HepG2 (cell line): ENCODE results near the gene PRR14. TPM values are rescaled to one million over a fixed set of nuclear protein-coding genes. Genes with fewer than 3 reads are reported as not detected.

Experiments used
- AGO2 ChIP-seq: fragments of 200-400 bp; formaldehyde crosslinking; optimal IDR thresholded peaks from 2 replicates; pipeline ENCODE3; 2017; ENCODE audit warnings: mild to moderate bottlenecking, low read depth, low read length, moderate library complexity
- CREM ChIP-seq, 2 experiments: sonication (generic) in 1 of 2; formaldehyde crosslinking in 1 of 2; IDR thresholded peaks; 2 replicates each; pipeline versions ENCODE4 v1.4.0 to v1.6.1; 2016 to 2020; ENCODE audit warnings: antibody characterized with exemption in 1 of 2, mild to moderate bottlenecking in 1 of 2, missing genetic modification reagents in 1 of 2
- FOSL2 ChIP-seq: sonication (generic); formaldehyde crosslinking; IDR thresholded peaks from 2 replicates; pipeline ENCODE4 v1.4.0; 2020; ENCODE audit warnings: missing genetic modification reagents
- GATAD2A ChIP-seq: IDR thresholded peaks from 2 replicates; pipeline ENCODE4 v1.6.1; 2016
- HDAC2 ChIP-seq: sonication (generic); formaldehyde crosslinking; IDR thresholded peaks from 2 replicates; pipeline ENCODE4 v1.4.0; 2020; ENCODE audit warnings: missing genetic modification reagents
- HMGA1 ChIP-seq: sonication (generic); formaldehyde crosslinking; conservative IDR thresholded peaks from 2 replicates; pipeline ENCODE4 v1.4.0; 2020; ENCODE audit warnings: missing genetic modification reagents
- IRF2 ChIP-seq: IDR thresholded peaks from 2 replicates; pipeline ENCODE4 v1.6.1; 2018; ENCODE audit warnings: missing genetic modification reagents, missing compliant biosample characterization
- MIXL1 ChIP-seq: IDR thresholded peaks from 2 replicates; pipeline ENCODE4 v1.6.1; 2016
- MYNN ChIP-seq: sonication (generic); formaldehyde crosslinking; IDR thresholded peaks from 2 replicates; pipeline ENCODE4 v1.4.0; 2020; ENCODE audit warnings: mild to moderate bottlenecking, low read depth, missing genetic modification reagents
- POLR2AphosphoS2 ChIP-seq: IDR thresholded peaks from 2 replicates; pipeline ENCODE4 v1.6.1; 2011; ENCODE audit warnings: low read depth, low read length, improper control_type of control experiment
- RAD21 ChIP-seq: fragments of 450-650 bp; formaldehyde crosslinking; IDR thresholded peaks from 2 replicates; pipeline ENCODE4 v1.5.0; 2020; ENCODE audit warnings: mild to moderate bottlenecking
- SAP130 ChIP-seq: IDR thresholded peaks from 2 replicates; pipeline ENCODE4 v1.6.1; 2016; ENCODE audit warnings: low read depth
- SMC3 ChIP-seq: IDR thresholded peaks from 2 replicates; pipeline ENCODE4 v1.6.1; 2011; ENCODE audit warnings: low read length, improper control_type of control experiment
- SRSF1 ChIP-seq: fragments of 200-400 bp; formaldehyde crosslinking; optimal IDR thresholded peaks from 2 replicates; pipeline ENCODE3; 2017; ENCODE audit warnings: mild to moderate bottlenecking, low read depth, low read length, moderate library complexity
- STAG1 ChIP-seq: sonication (generic); formaldehyde crosslinking; IDR thresholded peaks from 2 replicates; pipeline ENCODE4 v1.4.0; 2020; ENCODE audit warnings: missing genetic modification reagents
- TBX3 ChIP-seq: fragments of 450-650 bp; IDR thresholded peaks from 2 replicates; pipeline ENCODE4 v1.6.1; 2017; ENCODE audit warnings: antibody characterized with exemption, mild to moderate bottlenecking, inconsistent platforms, borderline replicate concordance
- ZFY ChIP-seq: sonication (generic); formaldehyde crosslinking; IDR thresholded peaks from 2 replicates; pipeline ENCODE4 v1.4.0; 2020; ENCODE audit warnings: missing genetic modification reagents
- ZNF12 ChIP-seq: sonication (generic); formaldehyde crosslinking; IDR thresholded peaks from 2 replicates; pipeline ENCODE4 v1.5.0; 2020; ENCODE audit warnings: missing genetic modification reagents
- ZNF296 ChIP-seq: sonication (generic); formaldehyde crosslinking; conservative IDR thresholded peaks from 2 replicates; pipeline ENCODE4 v1.5.0; 2020; ENCODE audit warnings: mild to moderate bottlenecking, missing genetic modification reagents
- ZNF354B ChIP-seq: sonication (generic); formaldehyde crosslinking; IDR thresholded peaks from 2 replicates; pipeline ENCODE4 v1.8.0; 2022; ENCODE audit warnings: mild to moderate bottlenecking, missing genetic modification reagents
- ZNF430 ChIP-seq: sonication (generic); formaldehyde crosslinking; IDR thresholded peaks from 2 replicates; pipeline ENCODE4 v1.9.0; 2021; ENCODE audit warnings: mild to moderate bottlenecking, missing genetic modification reagents
- ZNF460 ChIP-seq: sonication (generic); formaldehyde crosslinking; IDR thresholded peaks from 2 replicates; pipeline ENCODE4 v1.5.1; 2020; ENCODE audit warnings: missing genetic modification reagents, mild to moderate bottlenecking, borderline replicate concordance
- ZNF607 ChIP-seq: sonication (generic); formaldehyde crosslinking; IDR thresholded peaks from 2 replicates; pipeline ENCODE4 v1.5.1; 2020; ENCODE audit warnings: missing genetic modification reagents, mild to moderate bottlenecking, borderline replicate concordance
- polyA plus RNA-seq, 8 experiments: library from polyadenylated mRNA; depleted of rRNA in 3 of 8; stranded (reverse) in 7 of 8; unstranded in 1 of 8; fragments of >200 nt; fragmentation: Illumina TruSeq in 4 of 8; extraction: Trizol in 4 of 8; gene quantifications; 2 replicates each; pipeline versions ENCODE4 v1.2.1 to v1.2.3, GENCODE V29; 2011 to 2016; ENCODE audit warnings: low read depth in 4 of 8, missing spikeins in 1 of 8, mixed read lengths in 1 of 8; ENCODE audit not compliant: insufficient read depth in 1 of 8
- total RNA-seq, 5 experiments: library from RNA; depleted of rRNA; stranded (reverse); fragments of >200 nt; fragmentation: Illumina TruSeq; extraction: Trizol; gene quantifications; 2 replicates each; pipeline ENCODE4 v1.2.3, GENCODE V29; 2016; ENCODE audit warnings: low read depth in 1 of 5
- TF ChIP-seq, protein P1 (sequence below): sonication (generic); formaldehyde crosslinking; IDR thresholded peaks from 2 replicates; pipeline ENCODE4 v1.8.0; 2022; ENCODE audit warnings: missing genetic modification reagents, low read depth, mild to moderate bottlenecking, borderline replicate concordance
- TF ChIP-seq, protein P2 (sequence below): IDR thresholded peaks from 2 replicates; pipeline ENCODE4 v1.6.1; 2018; ENCODE audit warnings: missing genetic modification reagents
- TF ChIP-seq, protein P3 (sequence below): sonication (generic); formaldehyde crosslinking; IDR thresholded peaks from 2 replicates; pipeline ENCODE4 v1.5.0; 2020; ENCODE audit warnings: mild to moderate bottlenecking, low read depth, missing genetic modification reagents, borderline replicate concordance
- TF ChIP-seq, protein P4 (sequence below): sonication (generic); formaldehyde crosslinking; IDR thresholded peaks from 2 replicates; pipeline ENCODE4 v1.5.0; 2020; ENCODE audit warnings: missing genetic modification reagents
- TF ChIP-seq, protein P5 (sequence below): sonication (generic); formaldehyde crosslinking; IDR thresholded peaks from 2 replicates; pipeline ENCODE4 v1.8.1; 2023; ENCODE audit warnings: mild to moderate bottlenecking, missing genetic modification reagents

The PRR14 gene
- total and polyA plus RNA-seq, 2 of the 13 experiments (the other 11 are each of a cell fraction or from before 2014, with no cell fraction given) = 8.4 to 11.0 TPM

DNA sequence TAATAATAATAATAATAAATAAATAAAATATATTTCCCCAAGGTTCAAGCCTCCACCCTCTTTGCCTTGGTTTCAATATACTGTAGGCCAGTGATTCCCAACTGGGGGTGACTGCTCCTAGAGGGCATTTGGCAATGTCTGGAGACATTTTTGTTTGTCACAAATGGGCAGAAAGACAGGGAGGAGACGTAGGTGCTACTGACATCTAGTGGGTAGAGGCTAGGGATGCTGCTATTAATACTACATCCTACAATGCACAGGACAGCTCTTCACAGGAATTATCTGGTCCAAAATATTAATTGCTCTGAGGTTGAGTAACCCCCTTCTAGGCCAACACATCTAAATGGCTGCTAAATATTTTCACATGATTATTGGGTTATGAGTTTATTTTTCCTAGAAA lies 12.8 kb upstream of the PRR14 start (continued):
- TF ChIP-seq, protein P1, sequence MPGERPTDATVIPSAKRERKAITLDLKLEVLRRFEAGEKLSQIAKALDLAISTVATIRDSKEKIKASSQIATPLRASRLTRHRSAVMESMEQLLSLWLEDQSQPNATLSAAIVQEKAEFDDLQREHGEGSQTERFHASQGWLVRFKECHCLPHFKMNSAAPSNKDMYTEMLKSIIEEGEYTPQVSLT (CRISPR knock-in tag) = no peak
- TF ChIP-seq POLR2AphosphoS2 (no peak), ZNF12 (no peak), FOSL2 (no peak), SRSF1 (no peak), ZNF354B (CRISPR knock-in tag) (no peak), SMC3 (peak; percentile 78), ZFY (CRISPR knock-in tag) (no peak), RAD21 (CRISPR knock-in tag) (peak; percentile 68), HDAC2 (CRISPR knock-in tag) (peak; percentile 23; the same call in 1 of the 2 replicates), CREM (IDR thresholded peaks at IDR 0.05) (no peak), CREM (CRISPR knock-in tag; IDR thresholded peaks at IDR 0.05) (no peak), SAP130 (CRISPR knock-in tag) (peak; percentile 46), ZNF607 (CRISPR knock-in tag) (no peak), ZNF430 (CRISPR knock-in tag) (no peak), MYNN (no peak), ZNF460 (no peak; the same call in 1 of the 2 replicates), HMGA1 (CRISPR knock-in tag) (no peak), ZNF296 (no peak), TBX3 (no peak), IRF2 (CRISPR knock-in tag) (0 out of 2 replicates have a peak, but pooled peaks have one; percentile 49), AGO2 (no peak), GATAD2A (peak; percentile 20; the same call in 1 of the 2 replicates), STAG1 (peak; percentile 83), MIXL1 (CRISPR knock-in tag) (peak; percentile 54; the same call in 1 of the 2 replicates)
- TF ChIP-seq, protein P2, sequence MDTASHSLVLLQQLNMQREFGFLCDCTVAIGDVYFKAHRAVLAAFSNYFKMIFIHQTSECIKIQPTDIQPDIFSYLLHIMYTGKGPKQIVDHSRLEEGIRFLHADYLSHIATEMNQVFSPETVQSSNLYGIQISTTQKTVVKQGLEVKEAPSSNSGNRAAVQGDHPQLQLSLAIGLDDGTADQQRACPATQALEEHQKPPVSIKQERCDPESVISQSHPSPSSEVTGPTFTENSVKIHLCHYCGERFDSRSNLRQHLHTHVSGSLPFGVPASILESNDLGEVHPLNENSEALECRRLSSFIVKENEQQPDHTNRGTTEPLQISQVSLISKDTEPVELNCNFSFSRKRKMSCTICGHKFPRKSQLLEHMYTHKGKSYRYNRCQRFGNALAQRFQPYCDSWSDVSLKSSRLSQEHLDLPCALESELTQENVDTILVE (CRISPR knock-in tag) = peak; percentile 59; the same call in 1 of the 2 replicates
- TF ChIP-seq, protein P3, sequence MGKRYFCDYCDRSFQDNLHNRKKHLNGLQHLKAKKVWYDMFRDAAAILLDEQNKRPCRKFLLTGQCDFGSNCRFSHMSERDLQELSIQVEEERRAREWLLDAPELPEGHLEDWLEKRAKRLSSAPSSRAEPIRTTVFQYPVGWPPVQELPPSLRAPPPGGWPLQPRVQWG = no peak
- TF ChIP-seq, protein P4, sequence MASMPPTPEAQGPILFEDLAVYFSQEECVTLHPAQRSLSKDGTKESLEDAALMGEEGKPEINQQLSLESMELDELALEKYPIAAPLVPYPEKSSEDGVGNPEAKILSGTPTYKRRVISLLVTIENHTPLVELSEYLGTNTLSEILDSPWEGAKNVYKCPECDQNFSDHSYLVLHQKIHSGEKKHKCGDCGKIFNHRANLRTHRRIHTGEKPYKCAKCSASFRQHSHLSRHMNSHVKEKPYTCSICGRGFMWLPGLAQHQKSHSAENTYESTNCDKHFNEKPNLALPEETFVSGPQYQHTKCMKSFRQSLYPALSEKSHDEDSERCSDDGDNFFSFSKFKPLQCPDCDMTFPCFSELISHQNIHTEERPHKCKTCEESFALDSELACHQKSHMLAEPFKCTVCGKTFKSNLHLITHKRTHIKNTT (CRISPR knock-in tag) = no peak
- TF ChIP-seq, protein P5, sequence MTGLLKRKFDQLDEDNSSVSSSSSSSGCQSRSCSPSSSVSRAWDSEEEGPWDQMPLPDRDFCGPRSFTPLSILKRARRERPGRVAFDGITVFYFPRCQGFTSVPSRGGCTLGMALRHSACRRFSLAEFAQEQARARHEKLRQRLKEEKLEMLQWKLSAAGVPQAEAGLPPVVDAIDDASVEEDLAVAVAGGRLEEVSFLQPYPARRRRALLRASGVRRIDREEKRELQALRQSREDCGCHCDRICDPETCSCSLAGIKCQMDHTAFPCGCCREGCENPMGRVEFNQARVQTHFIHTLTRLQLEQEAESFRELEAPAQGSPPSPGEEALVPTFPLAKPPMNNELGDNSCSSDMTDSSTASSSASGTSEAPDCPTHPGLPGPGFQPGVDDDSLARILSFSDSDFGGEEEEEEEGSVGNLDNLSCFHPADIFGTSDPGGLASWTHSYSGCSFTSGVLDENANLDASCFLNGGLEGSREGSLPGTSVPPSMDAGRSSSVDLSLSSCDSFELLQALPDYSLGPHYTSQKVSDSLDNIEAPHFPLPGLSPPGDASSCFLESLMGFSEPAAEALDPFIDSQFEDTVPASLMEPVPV = no peak
